GM13976 (cell line): Measurements from ENCODE around the gene SLC12A7.
"Not testable (repeated sequence)": the region's sequence is repeated elsewhere in the genome, so short reads cannot be mapped to it uniquely, and the experiment has no call there.

Experiments used
- DNase-seq: peaks from one replicate; pipeline ENCODE4 v3.0.0; 2012; ENCODE audit warnings: low spot score
- in situ Hi-C: fragments of 300-500 bp; cut with MboI; formaldehyde crosslinking; loops from one replicate; pipeline ENCODE4 v1.12.0; 2022; ENCODE audit warnings: low sequenced_read_pairs, mixed read lengths, inconsistent platforms; ENCODE audit not compliant: unreplicated experiment
- TF ChIP-seq, protein P1 (sequence below): IDR thresholded peaks from 2 replicates; pipeline ENCODE4 v1.5.1; 2012; ENCODE audit warnings: borderline replicate concordance, mild to moderate bottlenecking; ENCODE audit not compliant: insufficient read depth; ENCODE audit errors: extremely low read depth, missing control alignments, control extremely low read depth

The SLC12A7 gene

DNA sequence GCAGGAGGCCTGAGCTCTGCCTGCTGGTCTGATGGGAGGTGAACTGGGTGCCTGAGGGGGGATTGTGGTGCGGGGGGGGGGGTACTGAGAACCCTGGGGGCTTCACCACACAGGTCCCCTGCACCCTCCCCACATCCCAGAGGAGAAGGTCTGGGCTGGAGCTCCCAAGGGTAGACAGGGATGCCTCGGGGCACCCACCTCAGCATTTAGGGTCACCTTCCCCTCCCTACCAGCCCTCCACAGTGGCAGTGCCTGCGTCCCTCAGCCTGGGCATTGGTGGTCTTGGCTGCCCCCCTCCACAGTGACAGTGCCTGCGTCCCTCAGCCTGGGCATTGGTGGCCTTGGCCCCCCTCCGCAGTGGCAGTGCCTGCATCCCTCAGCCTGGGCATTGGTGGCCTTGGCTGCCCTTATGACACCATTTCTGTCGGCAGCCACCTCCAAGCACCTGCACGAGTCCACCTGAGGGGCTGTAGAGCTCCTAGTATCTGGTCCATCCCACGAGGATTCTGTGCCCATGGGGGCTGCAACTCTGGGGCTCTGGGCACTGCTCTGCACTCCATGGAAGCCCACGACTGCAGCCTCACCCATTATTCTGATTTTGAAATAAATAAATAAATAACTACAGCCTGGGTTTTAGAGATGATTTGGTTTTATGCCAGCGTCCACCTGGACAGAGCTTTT lies 81.8 kb downstream of the SLC12A7 start:
- in situ Hi-C loops: no loop called here
- no peak for DNase-seq
- TF ChIP-seq, protein P1, sequence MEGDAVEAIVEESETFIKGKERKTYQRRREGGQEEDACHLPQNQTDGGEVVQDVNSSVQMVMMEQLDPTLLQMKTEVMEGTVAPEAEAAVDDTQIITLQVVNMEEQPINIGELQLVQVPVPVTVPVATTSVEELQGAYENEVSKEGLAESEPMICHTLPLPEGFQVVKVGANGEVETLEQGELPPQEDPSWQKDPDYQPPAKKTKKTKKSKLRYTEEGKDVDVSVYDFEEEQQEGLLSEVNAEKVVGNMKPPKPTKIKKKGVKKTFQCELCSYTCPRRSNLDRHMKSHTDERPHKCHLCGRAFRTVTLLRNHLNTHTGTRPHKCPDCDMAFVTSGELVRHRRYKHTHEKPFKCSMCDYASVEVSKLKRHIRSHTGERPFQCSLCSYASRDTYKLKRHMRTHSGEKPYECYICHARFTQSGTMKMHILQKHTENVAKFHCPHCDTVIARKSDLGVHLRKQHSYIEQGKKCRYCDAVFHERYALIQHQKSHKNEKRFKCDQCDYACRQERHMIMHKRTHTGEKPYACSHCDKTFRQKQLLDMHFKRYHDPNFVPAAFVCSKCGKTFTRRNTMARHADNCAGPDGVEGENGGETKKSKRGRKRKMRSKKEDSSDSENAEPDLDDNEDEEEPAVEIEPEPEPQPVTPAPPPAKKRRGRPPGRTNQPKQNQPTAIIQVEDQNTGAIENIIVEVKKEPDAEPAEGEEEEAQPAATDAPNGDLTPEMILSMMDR: no peak

DNA sequence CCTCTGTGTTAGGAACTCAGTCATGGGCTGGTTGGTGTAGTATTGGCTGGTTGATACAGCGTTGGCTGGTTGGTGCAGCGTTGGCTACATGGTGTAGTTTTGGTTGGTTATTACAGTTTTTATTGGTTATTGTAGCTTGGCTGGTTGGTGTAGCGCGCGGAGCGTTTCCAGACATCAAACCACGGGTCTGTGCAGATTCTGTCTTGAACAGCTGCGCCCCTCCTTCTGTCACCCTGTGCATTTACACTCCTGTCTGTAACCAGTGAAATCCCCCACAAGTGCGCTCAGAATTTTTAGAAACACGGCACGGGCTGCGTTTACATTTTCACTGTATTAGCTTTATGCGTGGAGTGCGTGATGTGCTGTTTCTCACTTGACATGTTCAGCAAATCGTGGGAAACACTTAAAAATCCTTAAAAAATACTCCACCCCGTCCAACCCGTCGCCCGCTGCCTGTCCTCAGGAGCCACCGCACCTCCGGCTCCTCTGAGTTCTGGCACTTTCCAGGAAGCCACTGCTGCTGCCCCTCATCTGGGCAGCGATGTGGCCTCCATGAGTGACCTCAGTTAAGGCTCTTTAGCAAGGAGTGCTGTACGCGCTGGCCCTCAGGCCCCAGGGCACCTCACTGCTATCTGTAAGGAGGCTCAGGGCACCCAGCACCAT lies 82.5 kb downstream of the SLC12A7 start:
- DNase-seq: no peak
- in situ Hi-C loops: no loop called here
- TF ChIP-seq, protein P1: no peak

DNA sequence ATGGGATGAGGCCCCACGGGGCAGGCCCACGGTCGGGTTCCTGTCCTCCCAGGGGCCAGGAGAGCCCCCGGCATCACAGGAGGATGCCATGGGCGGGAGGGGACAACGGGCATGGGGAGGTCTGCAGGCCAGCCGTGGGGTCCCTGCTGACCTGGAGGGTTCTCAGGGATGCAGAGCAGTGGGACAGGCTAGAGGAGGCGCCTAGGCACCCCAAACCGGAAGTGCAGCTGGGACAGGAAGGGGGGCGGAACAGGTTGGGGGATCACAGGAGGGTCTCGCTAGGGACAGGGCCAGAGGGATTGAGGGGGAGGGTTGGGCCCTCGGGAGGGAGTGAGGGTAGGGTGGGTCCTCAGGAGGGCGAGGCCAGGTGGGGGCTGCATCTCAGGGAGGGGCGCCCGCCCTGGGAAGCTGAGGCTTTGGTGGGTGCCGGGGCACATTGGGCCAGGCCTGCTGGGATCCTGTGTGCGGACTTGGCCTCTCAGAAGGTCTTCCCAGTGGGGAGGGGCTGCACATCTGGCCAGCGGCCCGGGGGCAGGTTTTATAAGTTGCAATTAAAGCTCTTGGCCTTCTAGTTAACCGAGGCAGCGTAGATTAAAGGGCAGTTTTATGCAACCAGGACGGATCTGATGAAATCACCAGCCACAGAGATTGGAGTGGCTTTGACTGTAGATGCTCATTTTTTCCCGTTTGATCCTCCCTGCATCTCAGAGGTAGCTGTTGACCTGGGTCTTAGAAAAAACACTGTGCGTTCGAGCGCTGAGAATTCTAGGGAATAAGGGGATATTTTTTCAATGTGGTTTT lies 83.2 kb downstream of the SLC12A7 start:
- in situ Hi-C loops: no loop called here
- DNase-seq: no peak
- TF ChIP-seq, protein P1: no peak

DNA sequence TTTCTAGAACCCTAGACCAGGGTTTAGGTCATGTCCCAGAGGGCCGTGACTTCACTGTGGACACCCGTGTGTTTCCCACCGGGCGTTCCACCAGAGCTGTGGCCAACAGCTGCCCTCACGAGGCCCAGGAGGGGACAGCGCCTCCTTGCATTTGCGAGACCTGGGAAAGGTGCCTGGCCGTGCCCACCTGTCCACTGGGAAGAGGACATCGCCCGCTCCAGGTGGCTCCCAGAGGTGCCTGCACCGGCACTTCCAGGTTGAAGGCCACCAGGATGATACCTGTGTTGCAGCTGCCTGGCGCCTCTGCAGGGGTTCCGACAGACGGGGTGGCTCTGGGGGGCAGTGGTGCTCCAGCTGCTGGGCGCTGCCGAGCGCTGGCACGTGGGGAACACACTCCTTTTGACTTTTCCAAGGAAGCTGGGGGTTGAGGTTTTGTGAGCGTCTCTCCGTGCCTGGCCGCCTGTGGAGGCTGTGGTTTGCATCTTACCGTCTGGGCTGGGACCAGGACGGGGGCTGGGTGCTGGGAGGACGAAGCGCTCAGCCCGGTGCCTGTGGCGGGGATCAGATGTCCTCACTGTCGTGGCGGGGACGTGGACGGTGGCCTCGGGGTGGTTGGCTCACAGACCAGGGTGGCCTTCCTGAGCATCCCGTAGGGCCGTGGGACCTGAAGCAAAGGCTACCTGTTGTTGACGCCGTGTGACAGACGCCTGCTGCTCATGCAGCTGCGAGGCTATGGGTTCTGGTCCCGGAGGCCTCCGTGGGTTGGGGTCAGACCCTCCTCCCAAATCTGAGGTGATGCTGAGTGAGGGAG lies 84.0 kb downstream of the SLC12A7 start:
- in situ Hi-C loops: no loop called here
- no peak for DNase-seq
- TF ChIP-seq, protein P1: no peak

DNA sequence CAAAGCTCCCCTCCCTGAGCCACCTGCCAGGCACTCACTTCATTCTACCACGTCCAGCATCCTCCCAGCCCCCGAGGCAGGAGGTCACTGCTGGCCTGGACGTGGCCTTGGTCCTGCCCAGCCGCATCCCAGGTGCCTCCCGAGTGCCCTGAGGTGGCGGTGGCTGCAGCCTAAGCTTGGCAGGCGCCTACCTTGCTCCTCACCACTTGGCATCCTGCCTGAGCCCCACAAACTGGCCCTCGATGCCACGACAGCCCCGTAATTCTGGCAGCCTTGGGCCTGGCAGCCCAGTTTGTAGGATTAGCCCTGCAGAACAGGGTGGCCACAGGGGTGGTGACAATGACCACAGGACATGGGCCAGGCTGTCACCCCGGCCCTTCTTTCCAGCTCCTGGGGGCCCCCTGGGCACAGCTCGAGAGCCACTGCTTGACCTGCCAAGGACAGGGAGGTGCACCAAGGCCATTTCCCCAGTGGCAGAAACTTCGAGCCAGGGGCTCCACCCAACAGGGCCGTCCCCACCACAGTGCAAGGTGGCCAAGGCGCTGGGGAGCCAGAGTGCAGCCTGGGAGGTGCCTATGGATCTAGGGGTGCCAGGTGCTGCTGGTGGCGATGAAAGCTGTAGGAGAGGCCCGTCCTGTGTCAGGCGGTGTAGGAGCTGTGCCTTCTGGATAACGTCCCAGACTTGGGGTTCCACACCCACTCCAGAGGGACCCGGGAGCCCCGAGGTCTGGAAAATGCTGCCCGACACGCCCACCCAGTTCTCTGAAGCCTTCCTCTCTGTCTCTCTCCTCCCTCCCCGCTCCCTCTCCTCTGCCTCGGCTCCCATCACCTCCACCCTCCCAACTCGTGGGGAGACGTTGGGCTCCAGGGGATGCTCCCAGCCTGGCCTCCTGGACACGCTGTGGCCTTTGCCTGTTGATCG lies 84.9 kb downstream of the SLC12A7 start:
- DNase-seq: no peak
- in situ Hi-C loops: no loop called here
- TF ChIP-seq, protein P1: no peak

DNA sequence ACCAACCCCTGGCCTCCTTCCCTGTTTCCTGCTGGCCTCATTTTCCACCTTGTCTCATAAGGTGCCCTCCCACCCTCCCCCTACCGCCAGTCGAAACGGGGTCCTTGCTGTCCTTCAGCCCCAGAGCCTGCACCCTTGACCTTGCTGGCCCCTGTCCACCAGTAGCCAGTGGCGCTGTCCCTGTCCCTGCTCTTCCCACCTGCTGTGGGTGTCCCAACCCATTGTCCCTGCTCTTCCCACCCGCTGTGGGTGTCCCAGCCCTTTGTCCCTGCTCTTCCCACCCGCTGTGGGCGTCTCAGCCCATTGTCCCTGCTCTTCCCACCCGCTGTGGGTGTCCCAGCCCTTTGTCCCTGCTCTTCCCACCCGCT lies 89.9 kb downstream of the SLC12A7 start:
- in situ Hi-C loops, DNase-seq: not testable (repeated sequence)
